ENCODE results near the gene GSTM4.
"Not testable (repeated sequence)": the region's sequence is repeated elsewhere in the genome, so short reads cannot be mapped to it uniquely, and the experiment has no call there.

DNA sequence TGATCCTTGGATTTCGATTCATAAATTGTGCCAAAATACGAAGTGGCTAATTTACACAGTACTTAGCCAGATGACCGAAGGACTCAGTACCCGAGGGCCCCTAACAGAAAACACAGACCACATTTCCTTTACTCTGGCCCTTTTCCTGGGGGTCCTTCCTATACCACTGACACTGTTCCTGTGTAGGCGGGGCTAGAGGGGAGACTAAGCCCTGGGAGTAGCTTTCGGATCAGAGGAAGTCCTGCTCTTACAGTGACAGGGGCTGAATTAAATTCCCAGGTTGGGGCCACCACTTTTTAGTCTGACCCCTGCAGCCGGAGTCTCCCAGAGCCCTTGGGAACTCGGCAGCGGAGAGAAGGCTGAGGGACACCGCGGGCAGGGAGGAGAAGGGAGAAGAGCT is 31.2 kb downstream of the GSTM4 start:
- TF ChIP-seq, protein P1, sequence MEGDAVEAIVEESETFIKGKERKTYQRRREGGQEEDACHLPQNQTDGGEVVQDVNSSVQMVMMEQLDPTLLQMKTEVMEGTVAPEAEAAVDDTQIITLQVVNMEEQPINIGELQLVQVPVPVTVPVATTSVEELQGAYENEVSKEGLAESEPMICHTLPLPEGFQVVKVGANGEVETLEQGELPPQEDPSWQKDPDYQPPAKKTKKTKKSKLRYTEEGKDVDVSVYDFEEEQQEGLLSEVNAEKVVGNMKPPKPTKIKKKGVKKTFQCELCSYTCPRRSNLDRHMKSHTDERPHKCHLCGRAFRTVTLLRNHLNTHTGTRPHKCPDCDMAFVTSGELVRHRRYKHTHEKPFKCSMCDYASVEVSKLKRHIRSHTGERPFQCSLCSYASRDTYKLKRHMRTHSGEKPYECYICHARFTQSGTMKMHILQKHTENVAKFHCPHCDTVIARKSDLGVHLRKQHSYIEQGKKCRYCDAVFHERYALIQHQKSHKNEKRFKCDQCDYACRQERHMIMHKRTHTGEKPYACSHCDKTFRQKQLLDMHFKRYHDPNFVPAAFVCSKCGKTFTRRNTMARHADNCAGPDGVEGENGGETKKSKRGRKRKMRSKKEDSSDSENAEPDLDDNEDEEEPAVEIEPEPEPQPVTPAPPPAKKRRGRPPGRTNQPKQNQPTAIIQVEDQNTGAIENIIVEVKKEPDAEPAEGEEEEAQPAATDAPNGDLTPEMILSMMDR (conservative IDR thresholded peaks at IDR 0.05 in 1 of 2, IDR thresholded peaks at IDR 0.05 in 1 of 2; ENCODE audit: low read depth in 1 of 2, low read length in 2 of 2), result not testable (repeated sequence)
- not testable (repeated sequence) for TF ChIP-seq EZH2 (IDR thresholded peaks at IDR 0.05; ENCODE audit: low read length, missing control alignments)
